GM23248 (cell line): ENCODE results near the gene AP3D1. TPM values are rescaled to one million over a fixed set of nuclear protein-coding genes. Genes with fewer than 3 reads are reported as not detected.

Experiments used
- DNase-seq: peaks from one replicate; pipeline ENCODE4 v3.0.0-alpha.2; 2015
- H2AFZ ChIP-seq: fragments of 200-600 bp; sonication (generic); 2 replicates; pipeline ENCODE4 v1.6.1; 2016; ENCODE audit warnings: antibody characterized with exemption
- H3F3A ChIP-seq: fragments of 200-600 bp; sonication (generic); 2 replicates; pipeline ENCODE4 v1.6.1; 2016; ENCODE audit warnings: mild to moderate bottlenecking, antibody characterized with exemption, mixed run types; ENCODE audit not compliant: insufficient read depth
- H3K27ac ChIP-seq: fragments of 200-600 bp; sonication (generic); 2 replicates; pipeline ENCODE4 v1.5.1; 2016; ENCODE audit warnings: mild to moderate bottlenecking
- H3K27me3 ChIP-seq: fragments of 200-600 bp; sonication (generic); replicated peaks from 2 replicates; pipeline ENCODE4 v1.6.1; 2016; ENCODE audit warnings: mild to moderate bottlenecking; ENCODE audit not compliant: insufficient read depth
- H3K36me3 ChIP-seq: fragments of 200-600 bp; sonication (generic); 2 replicates; pipeline ENCODE4 v1.6.1; 2016; ENCODE audit warnings: low read depth, mild to moderate bottlenecking
- H3K4me1 ChIP-seq: fragments of 200-600 bp; sonication (generic); 2 replicates; pipeline ENCODE4 v1.6.1; 2016; ENCODE audit warnings: mild to moderate bottlenecking; ENCODE audit not compliant: insufficient read depth
- H3K4me2 ChIP-seq: fragments of 200-600 bp; sonication (generic); one replicate; pipeline ENCODE4 v1.6.1; 2016; ENCODE audit warnings: mild to moderate bottlenecking; ENCODE audit not compliant: unreplicated experiment
- H3K4me3 ChIP-seq: fragments of 200-600 bp; sonication (generic); 2 replicates; pipeline ENCODE4 v1.5.1; 2016; ENCODE audit warnings: mild to moderate bottlenecking
- H3K79me2 ChIP-seq: fragments of 200-600 bp; sonication (generic); 2 replicates; pipeline ENCODE4 v1.6.1; 2016; ENCODE audit warnings: mild to moderate bottlenecking; ENCODE audit not compliant: insufficient read depth
- H3K9ac ChIP-seq: fragments of 200-600 bp; sonication (generic); 2 replicates; pipeline ENCODE4 v1.6.1; 2016; ENCODE audit warnings: mild to moderate bottlenecking
- H3K9me2 ChIP-seq: fragments of 200-600 bp; sonication (generic); 2 replicates; pipeline ENCODE4 v1.6.1; 2016; ENCODE audit warnings: mixed run types, mild to moderate bottlenecking, moderate library complexity; ENCODE audit not compliant: insufficient read depth
- H3K9me3 ChIP-seq: fragments of 200-600 bp; sonication (generic); one replicate; pipeline ENCODE4 v1.6.1; 2017; ENCODE audit warnings: low read depth
- H4K20me1 ChIP-seq: fragments of 200-600 bp; sonication (generic); 2 replicates; pipeline ENCODE4 v1.6.0; 2016; ENCODE audit not compliant: insufficient read depth
- EZH2 ChIP-seq: fragments of 200-600 bp; sonication (generic); IDR thresholded peaks from 2 replicates; pipeline ENCODE4 v1.6.1; 2018; ENCODE audit warnings: antibody characterized with exemption, mild to moderate bottlenecking; ENCODE audit not compliant: insufficient read depth, poor library complexity, severe bottlenecking
- EZH2phosphoT487 ChIP-seq: fragments of 200-600 bp; sonication (generic); IDR thresholded peaks from 2 replicates; pipeline ENCODE4 v1.6.1; 2018; ENCODE audit warnings: antibody characterized with exemption, moderate library complexity, mild to moderate bottlenecking, low read depth; ENCODE audit not compliant: insufficient read depth
- WGBS, 2 experiments: methylation state at CpG; one replicate each; pipeline ENCODE4 v1.1.6; 2015 to 2017; ENCODE audit warnings: low lambda C conversion rate in 2 of 2, low coverage in 1 of 2; ENCODE audit errors: missing lambda C conversion rate in 2 of 2; 5-methylcytosine and 5-hydroxymethylcytosine counted together
- in situ Hi-C: fragments of 300-500 bp; cut with MboI; formaldehyde crosslinking; loops from 2 replicates; pipeline ENCODE4 v1.15.0; 2020
- polyA plus RNA-seq: library from polyadenylated mRNA; unstranded; fragments of >200 nt; fragmentation: Nextera tagmentation; extraction: Ambion mirVana; gene quantifications from 2 replicates; pipeline ENCODE4 v1.2.1, GENCODE V29; 2016
- total RNA-seq: library from RNA; depleted of rRNA; stranded (reverse); fragments of >200 nt; shearing (Covaris generic); gene quantifications from 2 replicates; pipeline ENCODE4 v1.2.3, GENCODE V29; 2014

Gene AP3D1
- total and polyA plus RNA-seq, 2 experiments from 2014 or later: 79.0 to 97.6 TPM

- Histone ChIP-seq H3K9ac (no peak overlapping the region), H3K27ac (peak overlapping the region; percentile 75; the same call in 1 of the 2 replicates), H3K4me2 (no peak overlapping the region), H3K9me3 (no peaks in the 10 kb centered on the region), H2AFZ (no peak overlapping the region), H3K36me3 (no peaks in the 10 kb centered on the region), H4K20me1 (no peaks in the 10 kb centered on the region), H3K79me2 (peaks cover 89% of the 10 kb centered on the region), H3K27me3 (no peaks in the 10 kb centered on the region), H3K4me1 (peaks cover 52% of the 10 kb centered on the region), H3K4me3 (no peak overlapping the region), H3K9me2 (no peaks in the 10 kb centered on the region), H3F3A (peaks cover 38% of the 10 kb centered on the region)
- WGBS, 2 experiments: 90 to 91% methylated on average over 12 of the region's 12 CpGs
- in situ Hi-C loops: no loop called here
- no peak for DNase-seq
- TF ChIP-seq EZH2: no peak
- no peak for TF ChIP-seq EZH2phosphoT487
Observed at GRCh38 chr19:2170219-2170618, 18.9 kb upstream of the AP3D1 start.

- Histone ChIP-seq H3K4me3 (peak overlapping the region; percentile 51), H3K9ac (peak overlapping the region; percentile 77), H3F3A (peaks cover 41% of the 10 kb centered on the region), H3K4me1 (peaks cover 52% of the 10 kb centered on the region), H3K9me2 (no peaks in the 10 kb centered on the region), H3K27me3 (no peaks in the 10 kb centered on the region), H3K27ac (peak overlapping the region; percentile 97), H2AFZ (no peak overlapping the region), H3K79me2 (peaks cover 82% of the 10 kb centered on the region), H3K9me3 (no peaks in the 10 kb centered on the region), H4K20me1 (no peaks in the 10 kb centered on the region), H3K4me2 (peak overlapping the region; percentile 61), H3K36me3 (no peaks in the 10 kb centered on the region)
- TF ChIP-seq EZH2phosphoT487 (no peak), EZH2 (no peak)
- peak; percentile 99 for DNase-seq
- in situ Hi-C loops: no loop called here
- WGBS, 2 experiments: 0 to 1% methylated on average over 24 of the region's 24 CpGs
Observed at GRCh38 chr19:2168619-2169424, 17.5 kb upstream of the AP3D1 start.

GRCh38 chr19:2167896-2168618 lies 16.7 kb upstream of the AP3D1 start:
- Histone ChIP-seq H3K36me3 (no peaks in the 10 kb centered on the region), H3K27me3 (no peaks in the 10 kb centered on the region), H3K79me2 (peaks cover 75% of the 10 kb centered on the region), H4K20me1 (no peaks in the 10 kb centered on the region), H3K9me3 (no peaks in the 10 kb centered on the region), H2AFZ (no peak overlapping the region), H3K4me3 (peak overlapping the region; percentile 51), H3K4me1 (peaks cover 54% of the 10 kb centered on the region), H3K9me2 (no peaks in the 10 kb centered on the region), H3K4me2 (peak overlapping the region; percentile 61), H3K27ac (peak overlapping the region; percentile 97), H3K9ac (peak overlapping the region; percentile 77), H3F3A (peaks cover 41% of the 10 kb centered on the region)
- 6 to 7% methylated on average over 16 of the region's 16 CpGs for WGBS, 2 experiments
- DNase-seq: peak; percentile 74
- in situ Hi-C loops: no loop called here
- no peak for TF ChIP-seq EZH2phosphoT487
- TF ChIP-seq EZH2: no peak

- peaks cover 61% of the 10 kb centered on the region for H3K4me1 ChIP-seq
- peak; percentile 92 for DNase-seq
- peak overlapping the region; percentile 51 for H3K4me3 ChIP-seq
- WGBS, 2 experiments: 23 to 24% methylated on average over 34 to 35 of the region's 35 CpGs
- H3K27me3 ChIP-seq: no peaks in the 10 kb centered on the region
- H3K27ac ChIP-seq: peak overlapping the region; percentile 97
- no peaks in the 10 kb centered on the region for H4K20me1 ChIP-seq
- in situ Hi-C loops: no loop called here
- no peaks in the 10 kb centered on the region for H3K36me3 ChIP-seq
- H3K79me2 ChIP-seq: peaks cover 64% of the 10 kb centered on the region
- no peaks in the 10 kb centered on the region for H3K9me2 ChIP-seq
- H3K4me2 ChIP-seq: peak overlapping the region; percentile 61
- no peaks in the 10 kb centered on the region for H3K9me3 ChIP-seq
- no peak overlapping the region for H2AFZ ChIP-seq
- TF ChIP-seq EZH2: no peak
- TF ChIP-seq EZH2phosphoT487: no peak
- peak overlapping the region; percentile 77 for H3K9ac ChIP-seq
- H3F3A ChIP-seq: peaks cover 41% of the 10 kb centered on the region
Observed at GRCh38 chr19:2166741-2167738, 15.7 kb upstream of the AP3D1 start.
